HepG2 (cell line): Measurements from ENCODE around the gene TENT5A. TPM values are rescaled to one million over a fixed set of nuclear protein-coding genes. Genes with fewer than 3 reads are reported as not detected.

Experiments
- DZIP1 ChIP-seq: sonication (generic); formaldehyde crosslinking; IDR thresholded peaks from 2 replicates; pipeline ENCODE4 v1.5.0; 2020; ENCODE audit warnings: mild to moderate bottlenecking, missing genetic modification reagents
- GZF1 ChIP-seq: sonication (generic); formaldehyde crosslinking; IDR thresholded peaks from 2 replicates; pipeline ENCODE4 v1.5.1; 2020; ENCODE audit warnings: mild to moderate bottlenecking, missing genetic modification reagents
- ISL2 ChIP-seq: sonication (generic); formaldehyde crosslinking; IDR thresholded peaks from 2 replicates; pipeline ENCODE4 v1.5.0; 2020; ENCODE audit warnings: missing genetic modification reagents
- KAT8 ChIP-seq: IDR thresholded peaks from 2 replicates; pipeline ENCODE4 v1.6.1; 2016; ENCODE audit warnings: missing genetic modification reagents, missing compliant biosample characterization
- KDM2A ChIP-seq: sonication (generic); formaldehyde crosslinking; IDR thresholded peaks from 2 replicates; pipeline ENCODE4 v1.4.0; 2020; ENCODE audit warnings: low read depth, missing genetic modification reagents, borderline replicate concordance
- KDM5B ChIP-seq: sonication (generic); formaldehyde crosslinking; IDR thresholded peaks from 2 replicates; pipeline ENCODE4 v1.4.0; 2020; ENCODE audit warnings: missing genetic modification reagents, mild to moderate bottlenecking, borderline replicate concordance
- MED1 ChIP-seq: sonication (generic); formaldehyde crosslinking; IDR thresholded peaks from 2 replicates; pipeline ENCODE4 v1.4.0; 2020; ENCODE audit warnings: missing genetic modification reagents
- NFYC ChIP-seq: IDR thresholded peaks from 2 replicates; pipeline ENCODE4 v1.6.1; 2016; ENCODE audit warnings: missing genetic modification reagents, missing compliant biosample characterization
- NR2F2 ChIP-seq: IDR thresholded peaks from 2 replicates; pipeline ENCODE4 v1.6.1; 2012; ENCODE audit warnings: low read depth, inconsistent platforms, borderline replicate concordance
- POLR2AphosphoS2 ChIP-seq: IDR thresholded peaks from 2 replicates; pipeline ENCODE4 v1.6.1; 2011; ENCODE audit warnings: low read depth, low read length, improper control_type of control experiment
- POLR2AphosphoS5 ChIP-seq: IDR thresholded peaks from 2 replicates; pipeline ENCODE4 v1.6.1; 2012; ENCODE audit warnings: low read depth, low read length
- SOX13 ChIP-seq, 3 experiments: fragments of 450-650 bp in 1 of 3; sonication (generic) in 1 of 3; formaldehyde crosslinking in 1 of 3; IDR thresholded peaks in 2 of 3; conservative IDR thresholded peaks in 1 of 3; 2 replicates each; pipeline versions ENCODE4 v1.5.0 to v1.6.1; 2016 to 2020; ENCODE audit warnings: antibody characterized with exemption in 1 of 3, mild to moderate bottlenecking in 1 of 3, missing compliant biosample characterization in 1 of 3, missing genetic modification reagents in 1 of 3, moderate library complexity in 1 of 3
- SYNCRIP ChIP-seq: fragments of 200-400 bp; formaldehyde crosslinking; IDR thresholded peaks from 2 replicates; pipeline ENCODE4 v1.6.1; 2018; ENCODE audit warnings: mild to moderate bottlenecking, low read depth, low read length; ENCODE audit not compliant: insufficient read depth
- UBTF ChIP-seq: sonication (generic); formaldehyde crosslinking; IDR thresholded peaks from 2 replicates; pipeline ENCODE4 v1.4.0; 2020; ENCODE audit warnings: mild to moderate bottlenecking, missing genetic modification reagents
- XRCC5 ChIP-seq: fragments of 200-400 bp; formaldehyde crosslinking; optimal IDR thresholded peaks from 2 replicates; pipeline ENCODE3; 2017; ENCODE audit warnings: mild to moderate bottlenecking, low read length
- ZBTB20 ChIP-seq: sonication (generic); formaldehyde crosslinking; IDR thresholded peaks from 2 replicates; pipeline ENCODE4 v1.8.1; 2023; ENCODE audit warnings: missing genetic modification reagents, low read depth, mild to moderate bottlenecking, borderline replicate concordance
- ZNF501 ChIP-seq: sonication (generic); formaldehyde crosslinking; IDR thresholded peaks from 2 replicates; pipeline ENCODE4 v1.5.1; 2020; ENCODE audit warnings: mild to moderate bottlenecking, moderate library complexity, missing genetic modification reagents
- ZNF577 ChIP-seq: sonication (generic); formaldehyde crosslinking; IDR thresholded peaks from 2 replicates; pipeline ENCODE4 v1.4.0; 2020; ENCODE audit warnings: mild to moderate bottlenecking, low read depth, missing genetic modification reagents, borderline replicate concordance
- ZNF747 ChIP-seq: sonication (generic); formaldehyde crosslinking; IDR thresholded peaks from 2 replicates; pipeline ENCODE4 v1.8.1; 2023; ENCODE audit warnings: missing genetic modification reagents, mild to moderate bottlenecking, borderline replicate concordance
- ZNF781 ChIP-seq: sonication (generic); formaldehyde crosslinking; IDR thresholded peaks from 2 replicates; pipeline ENCODE4 v1.5.1; 2020; ENCODE audit warnings: borderline replicate concordance, mild to moderate bottlenecking, missing genetic modification reagents; ENCODE audit errors: not compliant biosample characterization
- ZNF816 ChIP-seq: sonication (generic); formaldehyde crosslinking; IDR thresholded peaks from 2 replicates; pipeline ENCODE4 v1.8.0; 2022; ENCODE audit warnings: missing genetic modification reagents, mild to moderate bottlenecking, borderline replicate concordance
- ZSCAN12 ChIP-seq: sonication (generic); formaldehyde crosslinking; IDR thresholded peaks from 2 replicates; pipeline ENCODE4 v1.9.0; 2021; ENCODE audit warnings: mild to moderate bottlenecking, missing genetic modification reagents
- polyA plus RNA-seq, 8 experiments: library from polyadenylated mRNA; depleted of rRNA in 3 of 8; stranded (reverse) in 7 of 8; unstranded in 1 of 8; fragments of >200 nt; fragmentation: Illumina TruSeq in 4 of 8; extraction: Trizol in 4 of 8; gene quantifications; 2 replicates each; pipeline versions ENCODE4 v1.2.1 to v1.2.3, GENCODE V29; 2011 to 2016; ENCODE audit warnings: low read depth in 4 of 8, missing spikeins in 1 of 8, mixed read lengths in 1 of 8; ENCODE audit not compliant: insufficient read depth in 1 of 8
- total RNA-seq, 5 experiments: library from RNA; depleted of rRNA; stranded (reverse); fragments of >200 nt; fragmentation: Illumina TruSeq; extraction: Trizol; gene quantifications; 2 replicates each; pipeline ENCODE4 v1.2.3, GENCODE V29; 2016; ENCODE audit warnings: low read depth in 1 of 5
- TF ChIP-seq, protein P1 (sequence below): IDR thresholded peaks from 2 replicates; pipeline ENCODE4 v1.6.1; 2016

TENT5A gene
- total and polyA plus RNA-seq, 2 of the 13 experiments (the other 11 are each of a cell fraction or from before 2014, with no cell fraction given): 8.0 to 13.8 TPM

DNA sequence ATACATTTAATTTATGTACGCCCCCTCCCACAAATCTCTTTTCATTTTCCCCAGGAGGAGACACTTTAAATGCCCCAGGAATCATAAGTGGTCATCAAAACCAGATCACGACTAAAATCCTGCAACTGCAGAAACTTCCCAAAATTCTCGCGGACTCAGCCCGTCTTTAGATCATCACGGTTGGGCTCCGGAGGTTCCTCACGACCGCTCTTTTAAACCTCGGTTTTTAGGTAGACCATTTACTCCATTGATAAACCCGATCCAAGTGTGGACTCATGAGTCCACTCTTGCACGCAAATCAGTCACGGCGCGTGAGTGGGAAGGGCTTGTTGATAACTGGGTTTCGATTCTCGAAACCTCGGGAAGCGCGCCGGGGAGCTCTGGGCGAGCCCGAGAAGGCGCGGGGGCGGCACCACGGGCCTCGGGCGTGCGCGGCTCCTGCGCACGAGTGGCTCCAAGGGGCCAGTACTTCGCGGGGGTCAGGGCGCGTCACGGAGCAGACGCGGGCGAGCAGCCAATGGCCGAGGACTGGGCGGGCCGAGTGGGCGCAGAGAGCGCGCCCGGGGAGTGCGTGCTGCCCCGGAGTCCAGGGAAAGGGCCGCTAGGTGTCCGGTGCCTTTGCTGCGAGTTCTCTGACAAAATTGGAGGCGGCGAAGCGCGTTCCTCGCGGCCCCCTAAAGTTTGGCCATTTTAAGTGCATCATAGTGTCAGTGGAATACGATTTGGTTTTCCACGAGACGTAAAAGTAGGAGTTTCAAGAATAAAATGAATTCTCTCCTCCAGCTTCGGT is 635 bp upstream of the TENT5A start (continued):
- TF ChIP-seq SYNCRIP (no peak), SOX13 (IDR thresholded peaks at IDR 0.05) (no peak), SOX13 (CRISPR knock-in tag; conservative IDR thresholded peaks at IDR 0.05 in 1 of 2, IDR thresholded peaks at IDR 0.05 in 1 of 2) (peak in 1 of 2 experiments; percentile 57; a peak in 2 of 4 replicates), MED1 (CRISPR knock-in tag) (peak; percentile 73), KAT8 (CRISPR knock-in tag) (no peak; the same call in none of the 2 replicates), KDM2A (CRISPR knock-in tag) (no peak; the same call in 1 of the 2 replicates), ISL2 (peak; percentile 76), KDM5B (CRISPR knock-in tag) (no peak; the same call in 1 of the 2 replicates), NFYC (CRISPR knock-in tag) (peak; percentile 85), ZBTB20 (no peak), ZNF816 (CRISPR knock-in tag) (peak; percentile 31; the same call in 1 of the 2 replicates), DZIP1 (no peak), ZNF781 (peak; percentile 22), UBTF (peak; percentile 62), GZF1 (CRISPR knock-in tag) (no peak), NR2F2 (no peak), ZNF577 (CRISPR knock-in tag) (no peak), XRCC5 (peak; percentile 42), POLR2AphosphoS2 (no peak), POLR2AphosphoS5 (peak; percentile 89), ZNF747 (CRISPR knock-in tag) (peak; percentile 62; the same call in 1 of the 2 replicates), ZNF501 (CRISPR knock-in tag) (peak; percentile 81; the same call in 1 of the 2 replicates), ZSCAN12 (CRISPR knock-in tag) (peak; percentile 92; the same call in 1 of the 2 replicates)
- TF ChIP-seq, protein P1, sequence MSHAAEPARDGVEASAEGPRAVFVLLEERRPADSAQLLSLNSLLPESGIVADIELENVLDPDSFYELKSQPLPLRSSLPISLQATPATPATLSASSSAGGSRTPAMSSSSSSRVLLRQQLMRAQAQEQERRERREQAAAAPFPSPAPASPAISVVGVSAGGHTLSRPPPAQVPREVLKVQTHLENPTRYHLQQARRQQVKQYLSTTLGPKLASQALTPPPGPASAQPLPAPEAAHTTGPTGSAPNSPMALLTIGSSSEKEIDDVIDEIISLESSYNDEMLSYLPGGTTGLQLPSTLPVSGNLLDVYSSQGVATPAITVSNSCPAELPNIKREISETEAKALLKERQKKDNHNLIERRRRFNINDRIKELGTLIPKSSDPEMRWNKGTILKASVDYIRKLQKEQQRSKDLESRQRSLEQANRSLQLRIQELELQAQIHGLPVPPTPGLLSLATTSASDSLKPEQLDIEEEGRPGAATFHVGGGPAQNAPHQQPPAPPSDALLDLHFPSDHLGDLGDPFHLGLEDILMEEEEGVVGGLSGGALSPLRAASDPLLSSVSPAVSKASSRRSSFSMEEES (CRISPR knock-in tag): 0 out of 2 replicates have a peak, but pooled peaks have one; percentile 13
